H9 (cell line): ENCODE measurements around the gene ALCAM. TPM values are rescaled to one million over a fixed set of nuclear protein-coding genes. Genes with fewer than 3 reads are reported as not detected.

Experiments
- DNase-seq: peaks from one replicate; pipeline ENCODE4 v3.0.0-alpha.2; 2017
- H2AFZ ChIP-seq: one replicate; pipeline ENCODE4 v1.6.1; 2013; ENCODE audit warnings: mild to moderate bottlenecking, low read length, control low read depth, moderate library complexity
- H2AK5ac ChIP-seq: 2 replicates; pipeline ENCODE4 v1.6.1; 2013; ENCODE audit warnings: low read length, control low read depth, mixed read lengths; ENCODE audit not compliant: insufficient read length
- H2BK120ac ChIP-seq: one replicate; pipeline ENCODE4 v1.6.1; 2013; ENCODE audit warnings: low read depth, mild to moderate bottlenecking, low read length, control low read depth, inconsistent platforms; ENCODE audit not compliant: poor library complexity, severe bottlenecking
- H2BK12ac ChIP-seq: 2 replicates; pipeline ENCODE4 v1.6.1; 2013; ENCODE audit warnings: low read length, control low read depth, mixed read lengths, low read depth; ENCODE audit not compliant: insufficient read length
- H2BK15ac ChIP-seq: 2 replicates; pipeline ENCODE4 v1.6.1; 2013; ENCODE audit warnings: low read depth, low read length, control low read depth
- H2BK20ac ChIP-seq: one replicate; pipeline ENCODE4 v1.6.1; 2013; ENCODE audit warnings: low read depth, mild to moderate bottlenecking, low read length, control low read depth, inconsistent platforms; ENCODE audit not compliant: poor library complexity, severe bottlenecking
- H2BK5ac ChIP-seq: 2 replicates; pipeline ENCODE4 v1.6.1; 2013; ENCODE audit warnings: low read length, control low read depth, mixed read lengths; ENCODE audit not compliant: insufficient read length
- H3K14ac ChIP-seq: 2 replicates; pipeline ENCODE4 v1.6.1; 2013; ENCODE audit warnings: low read length, control low read depth; ENCODE audit not compliant: insufficient read depth
- H3K18ac ChIP-seq: 2 replicates; pipeline ENCODE4 v1.6.1; 2013; ENCODE audit warnings: low read depth, mild to moderate bottlenecking, mixed read lengths, low read length, control low read depth; ENCODE audit not compliant: insufficient read length
- H3K23ac ChIP-seq: 2 replicates; pipeline ENCODE4 v1.6.1; 2013; ENCODE audit warnings: low read length, control low read depth, mixed read lengths, low read depth; ENCODE audit not compliant: insufficient read length
- H3K23me2 ChIP-seq: 2 replicates; pipeline ENCODE4 v1.6.1; 2013; ENCODE audit warnings: low read depth, mild to moderate bottlenecking, mixed read lengths, low read length, control low read depth; ENCODE audit not compliant: insufficient read length, poor library complexity, severe bottlenecking
- H3K27ac ChIP-seq: 2 replicates; pipeline ENCODE4 v1.5.1; 2013; ENCODE audit warnings: low read length, control low read depth, mixed read lengths, low read depth; ENCODE audit not compliant: insufficient read length
- H3K27me3 ChIP-seq: 2 replicates; pipeline ENCODE4 v1.6.1; 2013; ENCODE audit warnings: low read length, control low read depth, inconsistent platforms; ENCODE audit not compliant: insufficient read depth
- H3K4ac ChIP-seq: 2 replicates; pipeline ENCODE4 v1.6.1; 2013; ENCODE audit warnings: low read depth, mild to moderate bottlenecking, control low read depth, inconsistent platforms, low read length, moderate library complexity
- H3K4me1 ChIP-seq: 2 replicates; pipeline ENCODE4 v1.6.1; 2013; ENCODE audit warnings: low read length, control low read depth, inconsistent platforms; ENCODE audit not compliant: insufficient read depth
- H3K4me2 ChIP-seq: 2 replicates; pipeline ENCODE4 v1.6.1; 2013; ENCODE audit warnings: low read length, control low read depth, mixed read lengths; ENCODE audit not compliant: insufficient read length, insufficient read depth
- H3K56ac ChIP-seq: 2 replicates; pipeline ENCODE4 v1.6.1; 2013; ENCODE audit warnings: low read depth, mild to moderate bottlenecking, mixed read lengths, low read length, control low read depth; ENCODE audit not compliant: insufficient read length
- H3K79me1 ChIP-seq: 2 replicates; pipeline ENCODE4 v1.6.1; 2013; ENCODE audit warnings: low read depth, mild to moderate bottlenecking, moderate library complexity, low read length, control low read depth, inconsistent platforms; ENCODE audit not compliant: insufficient read depth, poor library complexity, severe bottlenecking
- H3K79me2 ChIP-seq: 2 replicates; pipeline ENCODE4 v1.6.1; 2013; ENCODE audit warnings: low read length, control low read depth, inconsistent platforms; ENCODE audit not compliant: insufficient read depth
- H3K9ac ChIP-seq: 2 replicates; pipeline ENCODE4 v1.6.1; 2013; ENCODE audit warnings: low read length, control low read depth, mixed read lengths; ENCODE audit not compliant: insufficient read length; ENCODE audit errors: extremely low read depth
- H3K9me3 ChIP-seq: one replicate; pipeline ENCODE4 v1.6.1; 2013; ENCODE audit warnings: low read depth, low read length, inconsistent platforms; ENCODE audit not compliant: control insufficient read depth
- H3T11ph ChIP-seq: one replicate; pipeline ENCODE4 v1.6.1; 2013; ENCODE audit warnings: mild to moderate bottlenecking, low read length, control low read depth, inconsistent platforms
- H4K20me1 ChIP-seq: one replicate; pipeline ENCODE4 v1.6.1; 2013; ENCODE audit not compliant: control insufficient read depth, insufficient read length, insufficient read depth
- H4K5ac ChIP-seq: 2 replicates; pipeline ENCODE4 v1.6.1; 2013; ENCODE audit warnings: low read depth, mild to moderate bottlenecking, mixed read lengths, low read length, control low read depth; ENCODE audit not compliant: insufficient read length
- H4K8ac ChIP-seq: replicated peaks from 2 replicates; pipeline ENCODE4 v1.6.1; 2013; ENCODE audit warnings: low read length, control low read depth, mixed read lengths, low read depth; ENCODE audit not compliant: insufficient read length
- H4K91ac ChIP-seq: 2 replicates; pipeline ENCODE4 v1.6.1; 2013; ENCODE audit warnings: low read depth, mild to moderate bottlenecking, moderate library complexity, mixed read lengths, low read length, control low read depth; ENCODE audit not compliant: insufficient read length
- H3K27ac Mint-ChIP-seq, 3 experiments: 2 replicates in 2 of 3; 3 replicates in 1 of 3; pipeline ENCODE4 v1.8.0; 2020 to 2021; ENCODE audit warnings: mixed read lengths in 3 of 3, mild to moderate bottlenecking in 1 of 3, moderate library complexity in 1 of 3
- H3K27me3 Mint-ChIP-seq: 2 replicates; pipeline ENCODE4 v1.8.0; 2021; ENCODE audit warnings: low read depth, mild to moderate bottlenecking, moderate library complexity, mixed read lengths
- H3K36me3 Mint-ChIP-seq, 3 experiments: 2 replicates in 2 of 3; 3 replicates in 1 of 3; pipeline ENCODE4 v1.8.0; 2020 to 2021; ENCODE audit warnings: low read depth in 3 of 3, mixed read lengths in 3 of 3; ENCODE audit not compliant: insufficient read depth in 1 of 3
- H3K4me1 Mint-ChIP-seq, 2 experiments: 2 replicates each; pipeline ENCODE4 v1.8.0; 2020; ENCODE audit warnings: mixed read lengths in 2 of 2
- H3K4me3 Mint-ChIP-seq, 2 experiments: 2 replicates in 1 of 2; 3 replicates in 1 of 2; pipeline ENCODE4 v1.8.0; 2020 to 2021; ENCODE audit warnings: mild to moderate bottlenecking in 2 of 2, mixed read lengths in 2 of 2, moderate library complexity in 1 of 2
- H3K9me3 Mint-ChIP-seq, 2 experiments: 2 replicates in 1 of 2; 3 replicates in 1 of 2; pipeline ENCODE4 v1.8.0; 2020; ENCODE audit warnings: mild to moderate bottlenecking in 2 of 2, mixed read lengths in 2 of 2, moderate library complexity in 1 of 2
- WGBS: extraction: QIAGEN DNeasy Blood & Tissue Kit; methylation state at CpG from one replicate; pipeline ENCODE4 v1.1.7; 2013; ENCODE audit warnings: missing lambda C conversion rate, low lambda C conversion rate, mixed read lengths; ENCODE audit not compliant: insufficient read length; ENCODE audit errors: extremely low coverage; 5-methylcytosine and 5-hydroxymethylcytosine counted together
- total RNA-seq: library from RNA; stranded (reverse); gene quantifications from 2 replicates; pipeline ENCODE4 v1.2.1, GENCODE V29; 2021
- TF ChIP-seq, protein P1 (sequence below): fragments of 200-600 bp; sonication (generic); conservative IDR thresholded peaks from 3 replicates; pipeline ENCODE4 v1.8.0; 2021; ENCODE audit warnings: antibody characterized with exemption, mild to moderate bottlenecking

Gene ALCAM
- total RNA-seq, 1 experiment from 2014 or later: 43.7 TPM

DNA sequence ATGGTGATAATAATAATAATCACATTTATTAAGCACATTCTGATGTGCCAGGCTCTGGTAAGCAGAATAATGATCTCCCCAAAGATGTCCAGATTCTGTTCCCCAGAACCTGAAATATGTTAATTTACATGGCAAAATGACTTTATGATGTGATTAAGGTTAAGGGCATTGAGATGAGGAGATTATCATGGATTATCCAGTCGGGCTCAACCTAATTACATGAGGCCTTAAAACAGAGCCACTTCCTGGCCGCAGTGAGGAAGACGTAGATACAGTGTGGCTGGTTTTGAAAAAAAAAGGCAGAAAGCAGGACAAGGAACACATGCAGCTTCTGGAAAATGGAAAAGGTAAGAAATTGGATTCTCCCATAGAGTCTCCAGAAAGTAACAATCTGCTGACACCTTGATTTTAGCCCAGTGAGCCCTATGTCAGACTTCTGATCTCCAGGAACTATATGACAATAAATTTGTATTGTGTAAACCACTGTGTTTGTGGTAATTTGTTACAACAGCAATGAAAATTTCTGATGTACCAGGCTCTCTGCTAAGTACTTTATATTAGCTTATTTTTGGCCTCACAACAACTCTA is 126.7 kb downstream of the ALCAM start:
- H4K8ac ChIP-seq: no peak overlapping the region
- no peak overlapping the region for H3K14ac ChIP-seq
- no peaks in the 10 kb centered on the region for H3K27me3 ChIP-seq
- H3K4me2 ChIP-seq: no peak overlapping the region
- peaks cover 15% of the 10 kb centered on the region in 2 experiments for H3K4me1 Mint-ChIP-seq
- no peak overlapping the region for H3K9ac ChIP-seq
- H2BK120ac ChIP-seq: no peak overlapping the region
- no peak overlapping the region for H2BK20ac ChIP-seq
- no CpG with 5 or more reads among the region's 3 CpGs for WGBS
- H2AFZ ChIP-seq: no peak overlapping the region
- TF ChIP-seq, protein P1, sequence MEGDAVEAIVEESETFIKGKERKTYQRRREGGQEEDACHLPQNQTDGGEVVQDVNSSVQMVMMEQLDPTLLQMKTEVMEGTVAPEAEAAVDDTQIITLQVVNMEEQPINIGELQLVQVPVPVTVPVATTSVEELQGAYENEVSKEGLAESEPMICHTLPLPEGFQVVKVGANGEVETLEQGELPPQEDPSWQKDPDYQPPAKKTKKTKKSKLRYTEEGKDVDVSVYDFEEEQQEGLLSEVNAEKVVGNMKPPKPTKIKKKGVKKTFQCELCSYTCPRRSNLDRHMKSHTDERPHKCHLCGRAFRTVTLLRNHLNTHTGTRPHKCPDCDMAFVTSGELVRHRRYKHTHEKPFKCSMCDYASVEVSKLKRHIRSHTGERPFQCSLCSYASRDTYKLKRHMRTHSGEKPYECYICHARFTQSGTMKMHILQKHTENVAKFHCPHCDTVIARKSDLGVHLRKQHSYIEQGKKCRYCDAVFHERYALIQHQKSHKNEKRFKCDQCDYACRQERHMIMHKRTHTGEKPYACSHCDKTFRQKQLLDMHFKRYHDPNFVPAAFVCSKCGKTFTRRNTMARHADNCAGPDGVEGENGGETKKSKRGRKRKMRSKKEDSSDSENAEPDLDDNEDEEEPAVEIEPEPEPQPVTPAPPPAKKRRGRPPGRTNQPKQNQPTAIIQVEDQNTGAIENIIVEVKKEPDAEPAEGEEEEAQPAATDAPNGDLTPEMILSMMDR: no peak
- peak overlapping the region in 1 of 3 experiments; percentile 26; a peak in 1 of 7 replicates for H3K27ac Mint-ChIP-seq
- peaks cover 20 to 32% (median 31%) of the 10 kb centered on the region in 3 experiments for H3K36me3 Mint-ChIP-seq
- H2BK12ac ChIP-seq: no peak overlapping the region
- H2BK15ac ChIP-seq: no peak overlapping the region
- H3K9me3 Mint-ChIP-seq: peaks cover 29 to 30% of the 10 kb centered on the region in 2 experiments
- H3K9me3 ChIP-seq: peaks cover 10% of the 10 kb centered on the region
- no peaks in the 10 kb centered on the region for H3K23me2 ChIP-seq
- no peak overlapping the region for H3K56ac ChIP-seq
- no peak overlapping the region for H3K27ac ChIP-seq
- no peak overlapping the region for H4K5ac ChIP-seq
- H3K4me3 Mint-ChIP-seq: no peak overlapping the region
- no peak for DNase-seq
- H4K91ac ChIP-seq: no peak overlapping the region
- H3T11ph ChIP-seq: no peak overlapping the region
- H2AK5ac ChIP-seq: no peak overlapping the region
- H3K27me3 Mint-ChIP-seq: no peaks in the 10 kb centered on the region; the same call in 1 of the 2 replicates
- H4K20me1 ChIP-seq: no peaks in the 10 kb centered on the region
- no peak overlapping the region for H3K4ac ChIP-seq
- H3K18ac ChIP-seq: no peak overlapping the region
- H3K4me1 ChIP-seq: peaks cover 2% of the 10 kb centered on the region; the same call in 1 of the 2 replicates
- H2BK5ac ChIP-seq: no peak overlapping the region
- no peaks in the 10 kb centered on the region for H3K79me1 ChIP-seq
- H3K79me2 ChIP-seq: no peaks in the 10 kb centered on the region
- H3K23ac ChIP-seq: no peak overlapping the region
